Measurements from ENCODE around the gene TOP3A. TPM values are rescaled to one million over a fixed set of nuclear protein-coding genes. Genes with fewer than 3 reads are reported as not detected.

Gene TOP3A
- total RNA-seq, 4 donors from 2014 or later: 18.7 to 46.4 (median 28.4) TPM

DNA sequence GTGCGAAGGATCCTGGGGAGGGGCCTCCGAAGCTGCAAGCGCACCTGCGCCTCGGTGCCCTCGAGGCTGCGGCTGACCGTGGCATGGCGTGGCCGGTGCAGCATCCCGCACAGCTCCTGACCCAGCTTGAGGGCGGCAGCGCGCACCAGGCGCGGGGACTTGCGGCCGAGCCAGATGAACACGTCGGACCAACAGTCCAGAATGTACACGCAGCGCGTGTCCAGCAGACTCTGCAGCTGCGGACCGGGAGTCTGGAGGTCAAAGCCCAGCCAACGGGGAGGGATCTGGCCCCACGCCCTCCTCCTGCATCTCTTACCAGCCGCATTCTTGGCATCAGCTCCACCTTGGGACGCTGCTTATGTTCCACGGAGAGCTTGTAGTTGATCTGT lies 67.2 kb downstream of the TOP3A start:
- no peak for DNase-seq (ENCODE audit: low spot score in 2 of 2)
- WGBS, 2 donors: 62 to 69% methylated on average over 20 to 30 of the region's 30 CpGs
- no peak overlapping the region for H3K4me3 ChIP-seq (ENCODE audit: low read depth, poor library complexity, severe bottlenecking)
- TF ChIP-seq, protein P1, sequence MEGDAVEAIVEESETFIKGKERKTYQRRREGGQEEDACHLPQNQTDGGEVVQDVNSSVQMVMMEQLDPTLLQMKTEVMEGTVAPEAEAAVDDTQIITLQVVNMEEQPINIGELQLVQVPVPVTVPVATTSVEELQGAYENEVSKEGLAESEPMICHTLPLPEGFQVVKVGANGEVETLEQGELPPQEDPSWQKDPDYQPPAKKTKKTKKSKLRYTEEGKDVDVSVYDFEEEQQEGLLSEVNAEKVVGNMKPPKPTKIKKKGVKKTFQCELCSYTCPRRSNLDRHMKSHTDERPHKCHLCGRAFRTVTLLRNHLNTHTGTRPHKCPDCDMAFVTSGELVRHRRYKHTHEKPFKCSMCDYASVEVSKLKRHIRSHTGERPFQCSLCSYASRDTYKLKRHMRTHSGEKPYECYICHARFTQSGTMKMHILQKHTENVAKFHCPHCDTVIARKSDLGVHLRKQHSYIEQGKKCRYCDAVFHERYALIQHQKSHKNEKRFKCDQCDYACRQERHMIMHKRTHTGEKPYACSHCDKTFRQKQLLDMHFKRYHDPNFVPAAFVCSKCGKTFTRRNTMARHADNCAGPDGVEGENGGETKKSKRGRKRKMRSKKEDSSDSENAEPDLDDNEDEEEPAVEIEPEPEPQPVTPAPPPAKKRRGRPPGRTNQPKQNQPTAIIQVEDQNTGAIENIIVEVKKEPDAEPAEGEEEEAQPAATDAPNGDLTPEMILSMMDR (IDR thresholded peaks at IDR 0.05): no peak
- TF ChIP-seq POLR2A (IDR thresholded peaks at IDR 0.05): no peak
- intact Hi-C loops (cut with DNase I; ENCODE audit: low total_unique reads): no loop called here

DNA sequence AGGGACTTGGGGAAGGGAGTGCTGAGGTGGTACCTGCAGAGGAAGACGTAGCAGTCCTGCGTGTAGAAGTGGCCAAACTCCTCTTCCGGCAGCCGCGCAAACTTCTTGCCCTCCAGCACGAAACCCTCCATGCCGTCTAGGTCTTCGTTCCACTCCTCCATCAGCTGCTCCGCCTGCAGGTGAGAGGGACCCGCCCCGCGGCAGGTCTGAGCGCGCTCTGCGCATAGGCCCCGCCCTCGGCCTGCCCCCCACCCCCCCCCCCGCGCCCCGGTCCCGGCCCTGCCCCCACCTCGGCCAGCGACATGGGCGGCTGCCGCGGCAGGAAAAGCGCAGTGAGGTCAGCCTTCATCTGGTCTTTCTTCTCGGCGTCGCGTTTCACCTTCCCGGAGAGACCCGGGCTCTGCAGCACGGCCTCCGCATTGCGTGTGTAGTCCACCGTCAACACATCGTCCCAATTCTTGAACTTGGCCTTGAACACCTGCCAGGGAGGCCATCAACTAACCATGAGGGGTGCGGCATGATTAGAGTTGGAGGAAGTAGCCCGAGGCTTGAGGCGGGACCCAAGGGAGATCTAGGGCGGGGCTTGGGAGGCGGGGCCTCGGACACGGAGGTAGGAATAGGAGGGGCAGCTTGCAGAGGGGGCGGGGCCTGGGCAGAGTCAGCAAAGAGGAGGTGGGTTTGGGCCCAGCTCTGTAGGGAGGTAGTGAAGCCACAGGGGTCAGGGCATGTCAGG lies 67.7 kb downstream of the TOP3A start:
- TF ChIP-seq POLR2A (IDR thresholded peaks at IDR 0.05): no peak
- TF ChIP-seq, protein P1 (IDR thresholded peaks at IDR 0.05): no peak

DNA sequence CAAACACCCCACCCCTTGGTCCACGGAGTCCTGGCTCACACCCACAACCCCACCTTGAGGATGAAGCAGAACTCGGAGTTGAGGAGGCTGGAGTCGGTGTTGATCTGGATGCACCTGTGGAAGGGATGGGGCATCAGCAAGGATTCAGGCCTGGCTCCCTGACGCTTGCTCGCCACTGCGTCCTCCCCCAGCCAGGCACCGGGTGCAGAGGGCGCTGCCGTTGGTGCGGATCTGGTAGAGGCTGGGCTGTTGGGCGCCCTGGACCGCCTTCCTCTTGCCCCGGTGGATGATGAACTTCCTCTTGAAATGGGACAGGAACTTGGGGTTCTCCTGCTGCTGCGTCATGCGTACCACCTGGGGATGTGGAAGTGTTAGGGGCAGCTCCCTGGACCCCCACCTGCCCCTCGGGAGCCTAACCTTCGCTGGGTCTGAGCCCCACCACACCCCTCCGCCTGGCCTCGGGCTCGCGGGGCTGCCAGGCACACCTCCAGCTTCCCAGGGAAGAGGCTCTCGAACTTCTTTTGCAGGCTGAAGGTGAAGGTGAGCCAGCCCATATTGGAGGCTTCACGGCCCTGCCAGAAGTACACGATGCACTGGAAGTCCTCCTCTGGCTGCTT lies 68.6 kb downstream of the TOP3A start:
- 76 to 77% methylated on average over 22 to 24 of the region's 24 CpGs for WGBS, 2 donors
- TF ChIP-seq, protein P1 (IDR thresholded peaks at IDR 0.05): no peak
- TF ChIP-seq POLR2A (IDR thresholded peaks at IDR 0.05): no peak

More for the DNA sequence above, 67.7 kb downstream of the TOP3A start:
- intact Hi-C loops (cut with DNase I; ENCODE audit: low total_unique reads): no loop called here
- 36 to 43% methylated on average over 44 to 45 of the region's 46 CpGs for WGBS, 2 donors
- no peak overlapping the region for H3K4me3 ChIP-seq (ENCODE audit: low read depth, poor library complexity, severe bottlenecking)
- peak; percentile 75 to 94 for DNase-seq (ENCODE audit: low spot score in 2 of 2)

DNA sequence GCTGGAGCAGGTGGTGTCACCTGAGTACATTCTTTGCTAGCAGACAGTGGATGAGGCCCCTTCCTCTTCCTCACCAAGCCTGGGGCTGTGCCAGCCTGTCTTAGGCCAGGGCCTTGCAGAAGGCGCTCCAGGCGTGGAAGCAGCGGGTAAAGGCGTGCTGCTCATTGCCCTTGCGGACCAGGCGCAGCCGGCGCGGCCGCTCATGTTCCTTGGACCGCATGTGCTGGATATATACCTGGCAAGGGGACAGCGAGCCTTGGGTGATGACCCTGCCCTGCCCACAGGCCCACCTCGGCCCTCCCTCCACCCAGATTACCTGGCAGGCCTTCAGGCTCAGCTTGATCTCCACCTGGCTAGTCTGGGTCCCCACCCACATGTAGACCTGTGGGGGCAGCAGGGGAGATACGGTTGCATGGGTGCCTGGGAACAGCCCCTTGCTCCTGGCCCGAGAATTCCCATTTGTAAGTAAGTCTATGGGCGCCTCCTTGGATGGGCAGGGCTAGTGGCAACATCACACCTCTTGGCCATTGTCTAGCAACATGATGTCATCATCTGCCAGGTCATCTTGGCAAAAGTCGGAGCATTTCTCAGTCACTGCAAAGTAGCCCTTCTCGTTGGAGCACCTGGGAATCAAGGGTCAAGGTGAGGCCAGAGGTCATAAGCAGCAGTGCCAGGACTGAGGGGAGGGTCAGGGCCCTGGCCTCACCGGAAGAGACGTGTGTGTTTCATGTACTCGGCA lies 69.6 kb downstream of the TOP3A start:
- H3K4me3 ChIP-seq (ENCODE audit: low read depth, poor library complexity, severe bottlenecking): no peak overlapping the region
- no peak for DNase-seq (ENCODE audit: low spot score in 2 of 2)
- intact Hi-C loops (cut with DNase I; ENCODE audit: low total_unique reads): no loop called here
- TF ChIP-seq, protein P1 (IDR thresholded peaks at IDR 0.05): no peak
- TF ChIP-seq POLR2A (IDR thresholded peaks at IDR 0.05): no peak
- 82% methylated on average over 21 of the region's 21 CpGs for WGBS, 2 donors

More for the DNA sequence above, 68.6 kb downstream of the TOP3A start:
- H3K4me3 ChIP-seq (ENCODE audit: low read depth, poor library complexity, severe bottlenecking): no peak overlapping the region
- intact Hi-C loops (cut with DNase I; ENCODE audit: low total_unique reads): no loop called here
- DNase-seq (ENCODE audit: low spot score in 2 of 2): no peak

DNA sequence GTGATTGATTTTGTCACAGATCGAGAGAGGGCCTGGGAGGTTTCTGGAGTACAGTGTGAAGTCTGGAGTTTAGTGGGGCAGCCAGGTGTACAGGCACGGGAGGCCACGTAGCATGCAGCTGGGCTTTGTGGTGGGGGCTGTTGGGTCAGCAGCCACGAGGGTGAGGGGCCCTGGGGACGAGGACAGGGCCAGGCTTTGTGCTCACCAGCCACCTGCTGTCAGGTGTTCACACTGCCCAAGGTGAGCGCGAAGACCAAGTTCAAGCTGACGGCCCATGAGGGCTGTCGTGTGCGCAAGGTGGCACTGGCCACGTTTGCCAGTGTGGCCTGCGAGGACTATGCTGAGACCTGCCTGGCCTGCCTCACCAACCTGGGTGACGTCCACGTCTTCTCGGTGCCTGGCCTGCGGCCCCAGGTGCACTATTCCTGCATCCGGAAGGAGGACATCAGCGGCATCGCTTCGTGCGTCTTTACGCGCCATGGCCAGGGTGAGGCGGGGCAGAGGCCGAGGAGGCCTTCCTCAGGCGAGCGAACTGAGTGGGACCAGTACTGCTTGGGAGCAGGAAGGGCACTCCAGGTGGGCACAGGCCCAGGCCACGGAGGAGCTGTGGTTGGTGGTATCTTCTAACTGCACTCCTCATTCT lies 73.4 kb downstream of the TOP3A start:
- WGBS, 2 donors: 87% methylated on average over 23 to 28 of the region's 28 CpGs
- TF ChIP-seq, protein P1 (IDR thresholded peaks at IDR 0.05): no peak
- no peak for TF ChIP-seq POLR2A (IDR thresholded peaks at IDR 0.05)
- no peak overlapping the region for H3K4me3 ChIP-seq (ENCODE audit: low read depth, poor library complexity, severe bottlenecking)
- intact Hi-C loops (cut with DNase I; ENCODE audit: low total_unique reads): no loop called here
- no peak for DNase-seq (ENCODE audit: low spot score in 2 of 2)
